ENCODE data around the gene PKD1. TPM values are rescaled to one million over a fixed set of nuclear protein-coding genes. Genes with fewer than 3 reads are reported as not detected.

Gene PKD1
- total RNA-seq, 1 donor from 2014 or later: 97.8 TPM

GRCh38 chr16:2078096-2078495 lies 57.6 kb downstream of the PKD1 start:
- H3K36me3 Mint-ChIP-seq (ENCODE audit: insufficient read depth): peaks cover 10% of the 10 kb centered on the region
- TF ChIP-seq CTCF (IDR thresholded peaks at IDR 0.05; ENCODE audit: unreplicated experiment): no peak
- no peak overlapping the region for H3K4me3 Mint-ChIP-seq (ENCODE audit: low read depth)
- H3K9me3 Mint-ChIP-seq (ENCODE audit: low read depth): no peaks in the 10 kb centered on the region
- no peak for DNase-seq (ENCODE audit: low spot score, unreplicated experiment)
- no peaks in the 10 kb centered on the region for H3K27me3 Mint-ChIP-seq
- H3K27ac Mint-ChIP-seq: no peak overlapping the region
- H3K4me1 Mint-ChIP-seq (ENCODE audit: low read depth): no peaks in the 10 kb centered on the region

- no peak for TF ChIP-seq CTCF (IDR thresholded peaks at IDR 0.05; ENCODE audit: unreplicated experiment)
- Mint-ChIP-seq H3K27ac (no peak overlapping the region), H3K4me3 (ENCODE audit: low read depth) (no peak overlapping the region), H3K9me3 (ENCODE audit: low read depth) (no peaks in the 10 kb centered on the region), H3K36me3 (ENCODE audit: insufficient read depth) (peaks cover 9% of the 10 kb centered on the region), H3K27me3 (no peaks in the 10 kb centered on the region), H3K4me1 (ENCODE audit: low read depth) (no peaks in the 10 kb centered on the region)
- no peak for DNase-seq (ENCODE audit: low spot score, unreplicated experiment)
Observed at GRCh38 chr16:2077696-2078095, 58.0 kb downstream of the PKD1 start.

GRCh38 chr16:2077016-2077415 lies 58.7 kb downstream of the PKD1 start:
- H3K27ac Mint-ChIP-seq: no peak overlapping the region
- H3K4me1 Mint-ChIP-seq (ENCODE audit: low read depth): no peaks in the 10 kb centered on the region
- DNase-seq (ENCODE audit: low spot score, unreplicated experiment): no peak
- H3K36me3 Mint-ChIP-seq (ENCODE audit: insufficient read depth): peaks cover 9% of the 10 kb centered on the region
- H3K27me3 Mint-ChIP-seq: no peaks in the 10 kb centered on the region
- no peak for TF ChIP-seq CTCF (IDR thresholded peaks at IDR 0.05; ENCODE audit: unreplicated experiment)
- no peaks in the 10 kb centered on the region for H3K9me3 Mint-ChIP-seq (ENCODE audit: low read depth)
- no peak overlapping the region for H3K4me3 Mint-ChIP-seq (ENCODE audit: low read depth)

- H3K27ac Mint-ChIP-seq: no peak overlapping the region
- no peaks in the 10 kb centered on the region for H3K4me1 Mint-ChIP-seq (ENCODE audit: low read depth)
- DNase-seq (ENCODE audit: low spot score, unreplicated experiment): no peak
- TF ChIP-seq CTCF (IDR thresholded peaks at IDR 0.05; ENCODE audit: unreplicated experiment): no peak
- H3K9me3 Mint-ChIP-seq (ENCODE audit: low read depth): no peaks in the 10 kb centered on the region
- H3K36me3 Mint-ChIP-seq (ENCODE audit: insufficient read depth): peaks cover 9% of the 10 kb centered on the region
- H3K4me3 Mint-ChIP-seq (ENCODE audit: low read depth): no peak overlapping the region
- H3K27me3 Mint-ChIP-seq: no peaks in the 10 kb centered on the region
Observed at GRCh38 chr16:2076072-2076865, 59.4 kb downstream of the PKD1 start.

- DNase-seq (ENCODE audit: low spot score, unreplicated experiment): no peak
- H3K9me3 Mint-ChIP-seq (ENCODE audit: low read depth): no peaks in the 10 kb centered on the region
- no peaks in the 10 kb centered on the region for H3K27me3 Mint-ChIP-seq
- no peak overlapping the region for H3K27ac Mint-ChIP-seq
- H3K36me3 Mint-ChIP-seq (ENCODE audit: insufficient read depth): peaks cover 9% of the 10 kb centered on the region
- H3K4me1 Mint-ChIP-seq (ENCODE audit: low read depth): no peaks in the 10 kb centered on the region
- H3K4me3 Mint-ChIP-seq (ENCODE audit: low read depth): no peak overlapping the region
- no peak for TF ChIP-seq CTCF (IDR thresholded peaks at IDR 0.05; ENCODE audit: unreplicated experiment)
Observed at GRCh38 chr16:2075631-2076030, 60.1 kb downstream of the PKD1 start.
